WTC11 (cell line): Measurements from ENCODE around the gene SPAG4.

ENCODE experiments used
- FOXJ3 ChIP-seq: sonication (generic); formaldehyde crosslinking; IDR thresholded peaks from 2 replicates; pipeline ENCODE4 v1.9.0; 2021; ENCODE audit warnings: missing genetic modification reagents, mild to moderate bottlenecking, borderline replicate concordance
- SP1 ChIP-seq: sonication (generic); formaldehyde crosslinking; conservative IDR thresholded peaks from 2 replicates; pipeline ENCODE4 v1.8.1; 2022; ENCODE audit warnings: missing genetic modification reagents
- ZNF138 ChIP-seq: sonication (generic); formaldehyde crosslinking; conservative IDR thresholded peaks from 2 replicates; pipeline ENCODE4 v1.8.1; 2022; ENCODE audit warnings: mild to moderate bottlenecking, moderate library complexity, missing genetic modification reagents
- TF ChIP-seq, protein P1 (sequence below): sonication (generic); formaldehyde crosslinking; IDR thresholded peaks from 2 replicates; pipeline ENCODE4 v1.8.1; 2023; ENCODE audit warnings: mild to moderate bottlenecking, missing genetic modification reagents, moderate library complexity
- TF ChIP-seq, protein P2 (sequence below): fragments of 200-600 bp; IDR thresholded peaks from 2 replicates; pipeline ENCODE4 v1.8.0; 2022; ENCODE audit warnings: antibody characterized with exemption
- TF ChIP-seq, protein P3 (sequence below): sonication (generic); formaldehyde crosslinking; IDR thresholded peaks from 2 replicates; pipeline ENCODE4 v1.8.0; 2022; ENCODE audit warnings: missing genetic modification reagents
- TF ChIP-seq, protein P4 (sequence below): sonication (generic); formaldehyde crosslinking; IDR thresholded peaks from 2 replicates; pipeline ENCODE4 v1.8.1; 2022; ENCODE audit warnings: mild to moderate bottlenecking, missing genetic modification reagents, moderate library complexity, borderline replicate concordance
- TF ChIP-seq, protein P5 (sequence below): fragments of 250-450 bp; sonication (Bioruptor Pico); IDR thresholded peaks from 2 replicates; pipeline ENCODE4 v1.8.0; 2021; ENCODE audit warnings: mild to moderate bottlenecking

DNA sequence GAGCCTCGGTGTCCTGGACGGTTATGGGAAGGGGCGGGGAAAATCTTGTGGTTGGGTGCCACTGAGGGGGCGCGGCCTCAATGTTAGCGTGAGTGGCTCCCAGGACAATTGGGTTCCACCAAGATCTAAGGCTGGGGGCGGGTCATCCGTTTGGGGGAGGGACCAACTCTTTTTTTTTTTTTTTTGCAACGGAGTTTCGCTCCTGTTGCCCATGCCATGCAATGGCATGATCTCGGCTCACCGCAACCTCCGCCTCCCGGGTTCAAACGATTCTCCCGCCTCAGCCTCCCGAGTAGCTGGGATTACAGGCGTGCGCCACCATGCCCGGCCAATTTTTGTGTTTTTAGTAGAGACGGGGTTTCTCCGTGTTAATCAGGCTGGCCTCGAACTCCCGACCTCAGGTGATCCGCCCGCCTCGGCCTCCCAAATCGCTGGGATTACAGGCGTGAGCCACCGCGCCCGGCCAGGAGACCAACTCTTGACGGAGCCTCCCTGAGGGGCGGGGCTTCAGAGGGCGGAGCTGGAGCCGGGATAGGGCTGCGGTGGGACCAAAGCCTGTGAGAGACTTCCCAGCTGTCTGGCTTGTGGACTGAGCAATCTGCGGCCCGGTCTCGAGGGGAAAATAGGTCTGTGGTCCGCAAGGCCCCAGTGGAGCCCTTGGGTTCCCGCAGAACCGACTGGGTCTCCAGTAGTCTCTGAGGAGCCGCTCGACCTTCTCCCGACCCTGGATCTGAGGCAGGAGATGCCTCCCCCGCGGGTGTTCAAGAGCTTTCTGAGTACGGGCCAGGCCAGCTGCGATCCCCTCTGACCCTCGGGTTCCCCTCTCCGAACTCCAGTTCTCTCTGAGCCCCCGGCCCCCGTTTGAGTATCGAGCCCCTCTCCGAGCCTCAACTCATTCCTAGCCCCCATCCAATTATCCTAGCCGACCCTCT lies 1.1 kb downstream of the SPAG4 start:
- TF ChIP-seq, protein P1, sequence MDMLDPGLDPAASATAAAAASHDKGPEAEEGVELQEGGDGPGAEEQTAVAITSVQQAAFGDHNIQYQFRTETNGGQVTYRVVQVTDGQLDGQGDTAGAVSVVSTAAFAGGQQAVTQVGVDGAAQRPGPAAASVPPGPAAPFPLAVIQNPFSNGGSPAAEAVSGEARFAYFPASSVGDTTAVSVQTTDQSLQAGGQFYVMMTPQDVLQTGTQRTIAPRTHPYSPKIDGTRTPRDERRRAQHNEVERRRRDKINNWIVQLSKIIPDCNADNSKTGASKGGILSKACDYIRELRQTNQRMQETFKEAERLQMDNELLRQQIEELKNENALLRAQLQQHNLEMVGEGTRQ (CRISPR knock-in tag), result no peak
- TF ChIP-seq, protein P2, sequence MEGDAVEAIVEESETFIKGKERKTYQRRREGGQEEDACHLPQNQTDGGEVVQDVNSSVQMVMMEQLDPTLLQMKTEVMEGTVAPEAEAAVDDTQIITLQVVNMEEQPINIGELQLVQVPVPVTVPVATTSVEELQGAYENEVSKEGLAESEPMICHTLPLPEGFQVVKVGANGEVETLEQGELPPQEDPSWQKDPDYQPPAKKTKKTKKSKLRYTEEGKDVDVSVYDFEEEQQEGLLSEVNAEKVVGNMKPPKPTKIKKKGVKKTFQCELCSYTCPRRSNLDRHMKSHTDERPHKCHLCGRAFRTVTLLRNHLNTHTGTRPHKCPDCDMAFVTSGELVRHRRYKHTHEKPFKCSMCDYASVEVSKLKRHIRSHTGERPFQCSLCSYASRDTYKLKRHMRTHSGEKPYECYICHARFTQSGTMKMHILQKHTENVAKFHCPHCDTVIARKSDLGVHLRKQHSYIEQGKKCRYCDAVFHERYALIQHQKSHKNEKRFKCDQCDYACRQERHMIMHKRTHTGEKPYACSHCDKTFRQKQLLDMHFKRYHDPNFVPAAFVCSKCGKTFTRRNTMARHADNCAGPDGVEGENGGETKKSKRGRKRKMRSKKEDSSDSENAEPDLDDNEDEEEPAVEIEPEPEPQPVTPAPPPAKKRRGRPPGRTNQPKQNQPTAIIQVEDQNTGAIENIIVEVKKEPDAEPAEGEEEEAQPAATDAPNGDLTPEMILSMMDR, result no peak
- TF ChIP-seq, protein P3, sequence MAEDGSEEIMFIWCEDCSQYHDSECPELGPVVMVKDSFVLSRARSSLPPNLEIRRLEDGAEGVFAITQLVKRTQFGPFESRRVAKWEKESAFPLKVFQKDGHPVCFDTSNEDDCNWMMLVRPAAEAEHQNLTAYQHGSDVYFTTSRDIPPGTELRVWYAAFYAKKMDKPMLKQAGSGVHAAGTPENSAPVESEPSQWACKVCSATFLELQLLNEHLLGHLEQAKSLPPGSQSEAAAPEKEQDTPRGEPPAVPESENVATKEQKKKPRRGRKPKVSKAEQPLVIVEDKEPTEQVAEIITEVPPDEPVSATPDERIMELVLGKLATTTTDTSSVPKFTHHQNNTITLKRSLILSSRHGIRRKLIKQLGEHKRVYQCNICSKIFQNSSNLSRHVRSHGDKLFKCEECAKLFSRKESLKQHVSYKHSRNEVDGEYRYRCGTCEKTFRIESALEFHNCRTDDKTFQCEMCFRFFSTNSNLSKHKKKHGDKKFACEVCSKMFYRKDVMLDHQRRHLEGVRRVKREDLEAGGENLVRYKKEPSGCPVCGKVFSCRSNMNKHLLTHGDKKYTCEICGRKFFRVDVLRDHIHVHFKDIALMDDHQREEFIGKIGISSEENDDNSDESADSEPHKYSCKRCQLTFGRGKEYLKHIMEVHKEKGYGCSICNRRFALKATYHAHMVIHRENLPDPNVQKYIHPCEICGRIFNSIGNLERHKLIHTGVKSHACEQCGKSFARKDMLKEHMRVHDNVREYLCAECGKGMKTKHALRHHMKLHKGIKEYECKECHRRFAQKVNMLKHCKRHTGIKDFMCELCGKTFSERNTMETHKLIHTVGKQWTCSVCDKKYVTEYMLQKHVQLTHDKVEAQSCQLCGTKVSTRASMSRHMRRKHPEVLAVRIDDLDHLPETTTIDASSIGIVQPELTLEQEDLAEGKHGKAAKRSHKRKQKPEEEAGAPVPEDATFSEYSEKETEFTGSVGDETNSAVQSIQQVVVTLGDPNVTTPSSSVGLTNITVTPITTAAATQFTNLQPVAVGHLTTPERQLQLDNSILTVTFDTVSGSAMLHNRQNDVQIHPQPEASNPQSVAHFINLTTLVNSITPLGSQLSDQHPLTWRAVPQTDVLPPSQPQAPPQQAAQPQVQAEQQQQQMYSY (CRISPR knock-in tag), result peak; percentile 48; the same call in 1 of the 2 replicates
- TF ChIP-seq FOXJ3 (CRISPR knock-in tag), result no peak
- TF ChIP-seq, protein P4, sequence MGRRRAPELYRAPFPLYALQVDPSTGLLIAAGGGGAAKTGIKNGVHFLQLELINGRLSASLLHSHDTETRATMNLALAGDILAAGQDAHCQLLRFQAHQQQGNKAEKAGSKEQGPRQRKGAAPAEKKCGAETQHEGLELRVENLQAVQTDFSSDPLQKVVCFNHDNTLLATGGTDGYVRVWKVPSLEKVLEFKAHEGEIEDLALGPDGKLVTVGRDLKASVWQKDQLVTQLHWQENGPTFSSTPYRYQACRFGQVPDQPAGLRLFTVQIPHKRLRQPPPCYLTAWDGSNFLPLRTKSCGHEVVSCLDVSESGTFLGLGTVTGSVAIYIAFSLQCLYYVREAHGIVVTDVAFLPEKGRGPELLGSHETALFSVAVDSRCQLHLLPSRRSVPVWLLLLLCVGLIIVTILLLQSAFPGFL (CRISPR knock-in tag), result no peak
- no peak; the same call in 1 of the 2 replicates for TF ChIP-seq SP1 (CRISPR knock-in tag)
- TF ChIP-seq, protein P5, sequence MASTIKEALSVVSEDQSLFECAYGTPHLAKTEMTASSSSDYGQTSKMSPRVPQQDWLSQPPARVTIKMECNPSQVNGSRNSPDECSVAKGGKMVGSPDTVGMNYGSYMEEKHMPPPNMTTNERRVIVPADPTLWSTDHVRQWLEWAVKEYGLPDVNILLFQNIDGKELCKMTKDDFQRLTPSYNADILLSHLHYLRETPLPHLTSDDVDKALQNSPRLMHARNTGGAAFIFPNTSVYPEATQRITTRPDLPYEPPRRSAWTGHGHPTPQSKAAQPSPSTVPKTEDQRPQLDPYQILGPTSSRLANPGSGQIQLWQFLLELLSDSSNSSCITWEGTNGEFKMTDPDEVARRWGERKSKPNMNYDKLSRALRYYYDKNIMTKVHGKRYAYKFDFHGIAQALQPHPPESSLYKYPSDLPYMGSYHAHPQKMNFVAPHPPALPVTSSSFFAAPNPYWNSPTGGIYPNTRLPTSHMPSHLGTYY (CRISPR knock-in tag), result no peak
- TF ChIP-seq ZNF138 (CRISPR knock-in tag), result no peak
